ENCODE results near the gene LZTR1.

The LZTR1 gene

DNA sequence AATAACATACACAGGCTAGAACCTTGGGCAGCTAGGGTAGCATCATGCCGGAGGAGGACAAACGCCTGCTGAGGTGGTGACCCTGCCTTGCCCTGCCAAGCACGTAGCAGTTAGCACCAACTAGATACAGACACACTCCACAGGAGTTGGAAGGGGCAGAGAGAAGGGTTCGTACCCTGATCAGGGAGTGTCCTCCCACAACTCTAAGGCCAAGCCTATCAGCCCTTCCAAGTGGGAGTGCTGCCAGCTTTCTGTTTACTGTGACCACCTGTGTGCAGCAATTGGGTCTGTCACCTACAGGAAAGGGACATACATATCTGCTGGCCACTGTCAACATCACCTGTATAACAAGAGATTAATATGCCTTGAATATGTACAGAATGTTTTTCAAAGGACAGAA, 21.7 kb downstream of the LZTR1 start:
- TF ChIP-seq, protein P1, sequence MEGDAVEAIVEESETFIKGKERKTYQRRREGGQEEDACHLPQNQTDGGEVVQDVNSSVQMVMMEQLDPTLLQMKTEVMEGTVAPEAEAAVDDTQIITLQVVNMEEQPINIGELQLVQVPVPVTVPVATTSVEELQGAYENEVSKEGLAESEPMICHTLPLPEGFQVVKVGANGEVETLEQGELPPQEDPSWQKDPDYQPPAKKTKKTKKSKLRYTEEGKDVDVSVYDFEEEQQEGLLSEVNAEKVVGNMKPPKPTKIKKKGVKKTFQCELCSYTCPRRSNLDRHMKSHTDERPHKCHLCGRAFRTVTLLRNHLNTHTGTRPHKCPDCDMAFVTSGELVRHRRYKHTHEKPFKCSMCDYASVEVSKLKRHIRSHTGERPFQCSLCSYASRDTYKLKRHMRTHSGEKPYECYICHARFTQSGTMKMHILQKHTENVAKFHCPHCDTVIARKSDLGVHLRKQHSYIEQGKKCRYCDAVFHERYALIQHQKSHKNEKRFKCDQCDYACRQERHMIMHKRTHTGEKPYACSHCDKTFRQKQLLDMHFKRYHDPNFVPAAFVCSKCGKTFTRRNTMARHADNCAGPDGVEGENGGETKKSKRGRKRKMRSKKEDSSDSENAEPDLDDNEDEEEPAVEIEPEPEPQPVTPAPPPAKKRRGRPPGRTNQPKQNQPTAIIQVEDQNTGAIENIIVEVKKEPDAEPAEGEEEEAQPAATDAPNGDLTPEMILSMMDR (IDR thresholded peaks at IDR 0.05) = no peak

- TF ChIP-seq, protein P1 (IDR thresholded peaks at IDR 0.05) = no peak
These were observed 27.7 kb downstream of the LZTR1 start for GRCh38 chr22:21009638-21010425.

DNA sequence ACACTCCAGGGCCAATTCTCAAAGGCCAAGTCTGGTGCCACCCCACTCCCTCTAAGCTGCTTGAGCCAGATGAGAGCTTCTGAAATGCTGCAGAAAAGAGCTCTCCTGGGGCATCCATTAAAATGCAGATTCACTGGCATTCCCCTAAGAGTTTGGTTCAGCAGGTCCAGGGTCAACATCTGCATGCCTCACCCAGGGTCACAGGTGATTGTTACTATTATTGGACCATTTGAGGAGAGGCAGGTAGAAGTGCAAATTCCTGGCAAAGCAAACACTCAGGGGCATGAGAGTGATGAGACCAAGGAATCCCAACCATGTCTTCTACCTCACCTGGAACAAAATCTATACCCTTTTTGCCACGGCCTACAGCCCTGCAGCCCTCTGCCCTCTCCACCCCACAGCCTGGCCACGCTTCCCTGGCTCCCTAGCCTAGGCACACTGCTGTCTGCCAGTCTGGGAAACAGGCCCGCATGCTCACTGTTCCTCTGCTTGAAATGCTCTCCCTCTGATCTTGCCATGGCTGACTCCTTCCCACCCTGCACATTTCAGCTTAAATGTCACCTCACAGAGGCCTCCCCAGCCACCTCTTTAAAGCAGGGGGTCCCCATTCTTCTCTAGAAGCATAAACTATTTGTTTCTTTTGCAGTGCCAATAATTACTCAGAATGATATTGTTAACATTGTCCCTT, 28.5 kb downstream of the LZTR1 start:
- TF ChIP-seq, protein P1 (IDR thresholded peaks at IDR 0.05) = no peak

DNA sequence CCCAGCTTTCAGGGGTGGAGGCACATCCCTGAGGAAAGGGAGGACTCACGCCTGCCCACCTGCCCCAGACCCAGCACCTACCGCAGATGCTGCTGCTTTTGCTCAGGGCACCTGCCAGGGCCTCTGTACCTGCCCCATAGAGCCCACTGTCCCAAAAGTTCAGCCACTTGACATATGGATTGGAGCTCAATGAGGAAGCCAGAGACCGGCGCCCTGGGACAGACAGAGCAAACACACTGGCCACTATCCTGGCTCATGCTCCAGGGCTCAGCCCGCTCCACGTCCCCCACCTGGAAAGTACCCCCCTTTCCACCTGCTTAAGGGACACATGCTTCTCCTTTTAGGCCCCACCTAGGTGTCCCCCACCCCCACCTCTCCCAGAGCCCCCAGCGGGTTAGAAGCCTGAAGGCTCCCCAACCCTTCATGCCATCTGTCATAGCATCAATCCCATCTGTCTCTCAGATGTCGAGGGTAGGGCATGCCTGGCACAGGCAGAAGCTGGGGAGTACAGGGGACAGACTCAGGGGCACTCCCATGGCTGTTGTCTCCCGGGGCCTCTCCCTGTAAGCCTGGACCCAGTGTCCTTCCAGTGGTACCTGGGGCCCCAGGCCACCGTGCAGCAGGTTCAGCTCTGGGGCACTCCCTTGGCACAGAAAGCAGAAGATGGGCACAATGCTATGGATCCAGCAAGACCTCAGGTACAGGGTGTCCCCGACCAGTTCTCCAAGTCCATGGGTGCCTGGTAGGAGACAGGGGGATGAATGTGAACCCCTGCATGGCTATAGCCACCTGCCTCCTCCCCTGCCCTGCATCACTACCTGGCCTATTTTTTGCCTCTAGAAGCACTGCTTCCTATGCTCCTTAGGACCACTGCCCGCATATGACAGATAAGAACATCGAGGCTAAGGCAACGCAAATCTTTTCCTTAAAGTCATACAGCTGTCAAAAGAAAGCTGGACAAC, 30.6 kb downstream of the LZTR1 start:
- TF ChIP-seq, protein P1 (IDR thresholded peaks at IDR 0.05) = no peak

- TF ChIP-seq, protein P1 (IDR thresholded peaks at IDR 0.05) = no peak
These were observed 31.6 kb downstream of the LZTR1 start for GRCh38 chr22:21013657-21014201.

DNA sequence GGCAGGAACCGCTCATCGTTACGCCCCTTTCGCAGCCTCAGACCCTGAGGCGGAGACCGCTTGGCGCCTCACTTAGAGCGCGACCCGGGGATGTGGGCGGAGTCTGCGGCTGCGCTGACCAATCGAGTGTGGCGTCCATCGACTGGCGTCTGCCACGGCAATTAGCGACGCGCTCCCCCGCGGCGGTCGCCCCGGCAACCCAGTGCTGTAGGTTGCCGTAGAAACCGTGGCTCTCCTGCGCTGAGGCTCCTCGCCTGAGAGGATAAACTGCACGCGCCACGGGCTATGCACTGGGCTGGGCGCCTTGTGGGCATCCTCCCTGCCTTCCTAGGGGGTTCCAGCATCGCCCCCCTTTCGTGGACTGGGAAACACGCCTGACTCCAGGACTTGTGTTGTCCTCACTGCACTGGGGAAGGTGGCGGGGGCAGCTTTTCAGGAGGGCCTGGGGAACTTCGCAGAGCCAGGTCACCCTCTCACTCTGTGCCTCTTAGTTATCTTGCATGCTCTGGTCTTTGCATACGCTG, 32.2 kb downstream of the LZTR1 start:
- TF ChIP-seq, protein P1 (IDR thresholded peaks at IDR 0.05) = no peak
